MM.1S (cell line): ENCODE measurements around the gene SNX11.

Source experiments
- CTCF ChIP-seq: fragments of 300-600 bp; sonication (generic); IDR thresholded peaks from 2 replicates; pipeline ENCODE4 v1.5.1; 2016; ENCODE audit warnings: antibody characterized with exemption, low read length, mixed read lengths
- EZH2 ChIP-seq: fragments of 300-600 bp; sonication (generic); optimal IDR thresholded peaks from 2 replicates; pipeline ENCODE3; 2017; ENCODE audit warnings: low read depth, mild to moderate bottlenecking, antibody characterized with exemption, low read length, mixed read lengths

DNA sequence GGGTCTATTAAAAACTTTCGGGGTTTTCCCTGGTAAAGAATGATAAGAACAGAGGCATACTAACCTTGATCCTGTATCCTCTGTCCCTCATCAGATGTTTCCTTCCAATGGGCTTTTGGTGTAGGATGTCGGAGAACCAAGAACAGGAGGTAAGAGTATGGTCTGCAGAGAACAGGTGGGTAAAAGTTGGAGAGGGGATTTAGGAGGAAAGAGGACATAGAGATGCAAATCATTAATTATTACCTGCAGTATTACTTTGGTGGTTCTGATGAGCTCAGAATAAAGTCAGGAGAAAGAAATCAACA lies 4.3 kb downstream of the SNX11 start:
- TF ChIP-seq CTCF (no peak), EZH2 (no peak)
